K562 (cell line): ENCODE results near the gene UQCC5. TPM values are rescaled to one million over a fixed set of nuclear protein-coding genes. Genes with fewer than 3 reads are reported as not detected.

Experiments
- ATAC-seq: fragments of 200-7000 bp; cut with Tn5 transposase; 3 replicates; pipeline ENCODE4 v1.9.1; 2020; ENCODE audit warnings: moderate library complexity
- BruUV-seq: library from RNA; stranded (reverse); fragments of 400-500 nt; replicated peaks from 2 replicates; lab custom pipeline; 2021; lab: Mats Ljungman, UMichigan
- CTCF ChIA-PET: fragments of 300-600 bp; formaldehyde crosslinking; extraction: SDS; loops from one replicate; lab custom pipeline; 2021; ENCODE audit warnings: low intra/inter-chr PET ratio; lab: Yijun Ruan, JAX
- POLR2A ChIA-PET: fragments of 300-600, 350-650 bp; sonication (Branson Sonifier 250); formaldehyde crosslinking; extraction: SDS; loops from one replicate; lab custom pipeline; 2021; ENCODE audit warnings: antibody characterized with exemption, inconsistent platforms; lab: Yijun Ruan, JAX
- DNase-seq, 4 experiments: peaks; one replicate each; pipeline versions ENCODE4 v3.0.0 to v3.0.0-alpha.2; 2011 to 2018; ENCODE audit warnings: low spot score in 3 of 4, mixed read lengths in 3 of 4; ENCODE audit errors: extremely low read depth in 1 of 4
- FAIRE-seq: peaks from 2 replicates; lab custom pipeline; 2011; peaks lifted over from hg19 to GRCh38; lab: Jason Lieb, UNC
- H2AFZ ChIP-seq: 2 replicates; pipeline ENCODE4 v1.6.0; 2011; ENCODE audit warnings: low read depth, low read length, control low read depth, inconsistent platforms
- H3K27ac ChIP-seq: fragments of 200-600 bp; 3 replicates; pipeline ENCODE4 v1.8.0; 2011; ENCODE audit warnings: low read depth, mild to moderate bottlenecking, control low read depth, inconsistent platforms, low read length, moderate library complexity, mixed read lengths; ENCODE audit errors: extremely low read depth
- H3K27me3 ChIP-seq, 2 experiments: fragments of 300-600 bp in 1 of 2; 2 replicates in 1 of 2; 3 replicates in 1 of 2; pipeline versions ENCODE4 v1.6.0 to v1.8.0; 2011; ENCODE audit warnings: inconsistent platforms in 2 of 2, low read length in 2 of 2, mild to moderate bottlenecking in 1 of 2, mixed read lengths in 1 of 2, moderate library complexity in 1 of 2; ENCODE audit not compliant: control insufficient read depth in 2 of 2, insufficient read depth in 2 of 2
- H3K36me3 ChIP-seq: fragments of 300-600 bp; 3 replicates; pipeline ENCODE4 v1.8.0; 2011; ENCODE audit warnings: mild to moderate bottlenecking, low read length, inconsistent platforms; ENCODE audit not compliant: control insufficient read depth, insufficient read depth
- H3K4me1 ChIP-seq, 2 experiments: fragments of 200-600 bp in 1 of 2; replicated peaks in 1 of 2; 2 replicates in 1 of 2; 3 replicates in 1 of 2; pipeline versions ENCODE4 v1.5.1 to v1.8.0; 2011; ENCODE audit warnings: inconsistent platforms in 2 of 2, low read length in 2 of 2, mild to moderate bottlenecking in 1 of 2, mixed read lengths in 1 of 2, moderate library complexity in 1 of 2; ENCODE audit not compliant: control insufficient read depth in 2 of 2, insufficient read depth in 2 of 2
- H3K4me2 ChIP-seq: 2 replicates; pipeline ENCODE4 v1.6.1; 2011; ENCODE audit warnings: low read length, control low read depth, inconsistent platforms, mixed read lengths; ENCODE audit not compliant: insufficient read depth
- H3K4me3 ChIP-seq: fragments of 200-600 bp; sonication (generic), shearing (Covaris generic); 2 replicates; pipeline ENCODE4 v1.5.1; 2016; ENCODE audit warnings: control low read depth, inconsistent platforms
- H3K79me2 ChIP-seq: fragments of 200-600 bp; 3 replicates; pipeline ENCODE4 v1.8.0; 2011; ENCODE audit warnings: low read length, inconsistent platforms; ENCODE audit not compliant: control insufficient read depth, insufficient read depth
- H3K9ac ChIP-seq, 2 experiments: 2 replicates each; pipeline versions ENCODE4 v1.6.0 to v1.6.1; 2011; ENCODE audit warnings: low read depth in 2 of 2, low read length in 2 of 2, control low read depth in 1 of 2, inconsistent platforms in 1 of 2, mild to moderate bottlenecking in 1 of 2, mixed read lengths in 1 of 2; ENCODE audit not compliant: insufficient read depth in 1 of 2
- H3K9me1 ChIP-seq: one replicate; pipeline ENCODE4 v1.6.0; 2011; ENCODE audit warnings: inconsistent platforms, mild to moderate bottlenecking, low read length, moderate library complexity; ENCODE audit not compliant: control insufficient read depth, insufficient read depth
- H3K9me3 ChIP-seq: replicated peaks from 2 replicates; pipeline ENCODE4 v1.5.1; 2011; ENCODE audit warnings: low read depth, low read length, inconsistent platforms; ENCODE audit not compliant: control insufficient read depth, insufficient read depth
- H4K20me1 ChIP-seq: replicated peaks from 2 replicates; pipeline ENCODE4 v1.6.1; 2011; ENCODE audit warnings: low read length, inconsistent platforms, mixed read lengths; ENCODE audit not compliant: control insufficient read depth, insufficient read depth
- ARHGAP35 ChIP-seq: fragments of 450-650 bp; IDR thresholded peaks from 2 replicates; pipeline ENCODE4 v1.6.1; 2018; ENCODE audit not compliant: partially characterized antibody
- BDP1 ChIP-seq: IDR thresholded peaks from 3 replicates; pipeline ENCODE4 v1.6.1; 2011; ENCODE audit not compliant: insufficient read length, insufficient read depth
- ELF4 ChIP-seq: fragments of 450-650 bp; formaldehyde crosslinking; IDR thresholded peaks from 2 replicates; pipeline ENCODE4 v1.4.0; 2022; ENCODE audit warnings: missing genetic modification characterization
- KAT2B ChIP-seq: IDR thresholded peaks from one replicate; pipeline ENCODE4 v1.6.1; 2012; ENCODE audit warnings: low read depth, mild to moderate bottlenecking, control low read depth, inconsistent platforms, low read length, moderate library complexity
- MAFK ChIP-seq: IDR thresholded peaks from 2 replicates; pipeline ENCODE4 v1.6.1; 2011; ENCODE audit warnings: low read length, improper control_type of control experiment
- MBD2 ChIP-seq: sonication (generic); IDR thresholded peaks from 2 replicates; pipeline ENCODE4 v1.6.1; 2016; ENCODE audit warnings: low read depth, borderline replicate concordance
- MYC ChIP-seq, 2 experiments: fragments of 250-450 bp in 1 of 2; sonication (Bioruptor Pico) in 1 of 2; IDR thresholded peaks; 2 replicates each; pipeline versions ENCODE4 v1.5.1 to v1.6.1; 2012 to 2021; ENCODE audit warnings: low read depth in 2 of 2, borderline replicate concordance in 1 of 2, improper control_type of control experiment in 1 of 2, low read length in 1 of 2, mild to moderate bottlenecking in 1 of 2, moderate library complexity in 1 of 2
- NONO ChIP-seq, 2 experiments: fragments of 200-400 bp in 1 of 2; fragments of 450-650 bp in 1 of 2; formaldehyde crosslinking in 1 of 2; IDR thresholded peaks; 2 replicates each; pipeline ENCODE4 v1.6.1; 2017; ENCODE audit warnings: low read depth in 2 of 2, mild to moderate bottlenecking in 2 of 2, moderate library complexity in 2 of 2, low read length in 1 of 2
- RAD21 ChIP-seq, 2 experiments: fragments of 250-450 bp in 1 of 2; fragments of 450-650 bp in 1 of 2; sonication (Bioruptor Pico) in 1 of 2; formaldehyde crosslinking in 1 of 2; IDR thresholded peaks in 1 of 2; conservative IDR thresholded peaks in 1 of 2; 2 replicates each; pipeline versions ENCODE4 v1.4.0 to v1.8.0; 2020 to 2022; ENCODE audit warnings: mild to moderate bottlenecking in 2 of 2, moderate library complexity in 1 of 2
- TAL1 ChIP-seq: fragments of 450-650 bp; IDR thresholded peaks from 2 replicates; pipeline ENCODE4 v1.6.1; 2016; ENCODE audit warnings: mild to moderate bottlenecking
- TFAM ChIP-seq: fragments of 250-450 bp; sonication (Bioruptor Pico); conservative IDR thresholded peaks from 2 replicates; pipeline ENCODE4 v1.5.0; 2021; ENCODE audit warnings: mild to moderate bottlenecking, moderate library complexity
- TRIM28 ChIP-seq: fragments of 450-650 bp; IDR thresholded peaks from 2 replicates; pipeline ENCODE4 v1.6.1; 2017
- ZNF165 ChIP-seq: fragments of 250-450 bp; sonication (Bioruptor Pico); IDR thresholded peaks from 2 replicates; pipeline ENCODE4 v1.4.0; 2020; ENCODE audit warnings: borderline replicate concordance
- WGBS: fragments of 100-300 bp; shearing (Covaris generic); methylation state at CpG from one replicate; pipeline ENCODE4 v1.1.6; 2016; ENCODE audit warnings: low coverage, mixed read lengths; ENCODE audit not compliant: insufficient coverage; ENCODE audit errors: missing lambda C conversion rate; 5-methylcytosine and 5-hydroxymethylcytosine counted together
- in situ Hi-C: fragments of 300-500 bp; cut with MboI; formaldehyde crosslinking; loops from 4 replicates; pipeline ENCODE4 v1.15.0; 2018; ENCODE audit warnings: inconsistent platforms, mixed read lengths
- intact Hi-C: fragments of 100-400 bp; cut with micrococcal nuclease; formaldehyde crosslinking; loops from 2 replicates; pipeline ENCODE4 v1.14.2; 2022
- polyA plus RNA-seq, 8 experiments: library from polyadenylated mRNA; depleted of rRNA in 4 of 8; stranded (reverse) in 5 of 8; unstranded in 3 of 8; fragments of >200 nt; fragmentation: Nextera tagmentation in 2 of 8; fragmentation: Illumina TruSeq in 1 of 8; extraction: Ambion mirVana in 2 of 8; extraction: Trizol in 1 of 8; gene quantifications; 2 replicates each; pipeline versions ENCODE4 v1.2.1 to v1.2.3, GENCODE V29; 2011 to 2014; ENCODE audit warnings: inconsistent platforms in 1 of 8, missing spikeins in 1 of 8
- total RNA-seq, 7 experiments: library from RNA; depleted of rRNA in 6 of 7; stranded (reverse); fragments of >200 nt in 6 of 7; fragmentation: Illumina TruSeq in 2 of 7; extraction: Trizol in 2 of 7; gene quantifications; 2 replicates each; pipeline versions ENCODE4 v1.2.1 to v1.2.3, GENCODE V29; 2011 to 2021; ENCODE audit warnings: low replicate concordance in 1 of 7
- TF ChIP-seq, protein P1 (sequence below): fragments of 200-800 bp; sonication (Bioruptor generic); IDR thresholded peaks from 2 replicates; pipeline ENCODE4 v1.6.1; 2016; ENCODE audit warnings: missing genetic modification characterization, missing compliant biosample characterization

The UQCC5 gene
- total and polyA plus RNA-seq, 9 of the 15 experiments (the other 6 are each of a cell fraction or from before 2014, with no cell fraction given): 10.2 to 55.4 (median 33.8) TPM

DNA sequence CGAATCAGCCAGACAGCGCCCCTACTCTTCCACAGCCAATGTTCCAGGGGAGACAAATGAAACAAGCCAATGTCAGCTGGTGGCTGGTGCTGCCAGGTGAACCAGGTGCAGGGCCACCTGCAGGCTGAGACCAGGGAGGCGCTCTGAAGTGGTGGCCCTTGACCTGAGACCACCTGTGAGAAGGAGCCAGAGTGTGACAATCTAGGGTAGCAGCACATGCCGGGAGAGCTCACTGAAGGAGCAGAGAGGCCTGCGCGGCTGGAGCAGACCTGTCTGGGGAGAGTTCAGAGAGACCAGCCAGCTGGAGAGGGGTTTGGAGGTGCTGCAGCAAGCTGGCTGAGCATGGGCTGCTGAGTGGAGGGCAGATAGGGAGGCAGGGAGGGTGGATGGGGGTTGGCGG is 42.0 kb upstream of the UQCC5 start:
- ChIA-PET CTCF (no interaction called here), POLR2A (interaction anchor here (0.6 to 1.0 kb wide), 2 partner anchors 48 to 407 kb away, joined by 3 to 4 read pairs; no protein-coding TSS in a partner anchor)
- no peak overlapping the region for H2AFZ ChIP-seq
- H4K20me1 ChIP-seq: no peaks in the 10 kb centered on the region; the same call in 1 of the 2 replicates
- no peak overlapping the region for H3K4me2 ChIP-seq
- no TSS peak for BruUV-seq
- H3K79me2 ChIP-seq: no peaks in the 10 kb centered on the region
- intact Hi-C loops: no loop called here
- 79% methylated on average over 4 of the region's 7 CpGs for WGBS
- no peaks in the 10 kb centered on the region for H3K27me3 ChIP-seq
- peaks cover 5 to 39% of the 10 kb centered on the region in 2 experiments; a peak in 3 of 5 replicates for H3K4me1 ChIP-seq
- H3K9ac ChIP-seq: no peak overlapping the region; a peak in 1 of 4 replicates
- H3K9me1 ChIP-seq: no peaks in the 10 kb centered on the region
- peaks cover 31% of the 10 kb centered on the region; the same call in 2 of the 3 replicates for H3K36me3 ChIP-seq
- TF ChIP-seq TFAM (no peak), MYC (IDR thresholded peaks at IDR 0.05; ENCODE audit: low read depth, low read length) (no peak), MYC (CRISPR knock-in tag; IDR thresholded peaks at IDR 0.05; ENCODE audit: borderline replicate concordance, low read depth) (no peak), ELF4 (CRISPR knock-in tag) (no peak), ARHGAP35 (no peak), TAL1 (no peak), MBD2 (no peak), MAFK (no peak), BDP1 (no peak), KAT2B (no peak), RAD21 (CRISPR knock-in tag; conservative IDR thresholded peaks at IDR 0.05 in 1 of 2, IDR thresholded peaks at IDR 0.05 in 1 of 2) (no peak), NONO (IDR thresholded peaks at IDR 0.05; ENCODE audit: low read depth in 2 of 2, low read length in 1 of 2) (no peak), TRIM28 (no peak), ZNF165 (no peak)
- TF ChIP-seq, protein P1, sequence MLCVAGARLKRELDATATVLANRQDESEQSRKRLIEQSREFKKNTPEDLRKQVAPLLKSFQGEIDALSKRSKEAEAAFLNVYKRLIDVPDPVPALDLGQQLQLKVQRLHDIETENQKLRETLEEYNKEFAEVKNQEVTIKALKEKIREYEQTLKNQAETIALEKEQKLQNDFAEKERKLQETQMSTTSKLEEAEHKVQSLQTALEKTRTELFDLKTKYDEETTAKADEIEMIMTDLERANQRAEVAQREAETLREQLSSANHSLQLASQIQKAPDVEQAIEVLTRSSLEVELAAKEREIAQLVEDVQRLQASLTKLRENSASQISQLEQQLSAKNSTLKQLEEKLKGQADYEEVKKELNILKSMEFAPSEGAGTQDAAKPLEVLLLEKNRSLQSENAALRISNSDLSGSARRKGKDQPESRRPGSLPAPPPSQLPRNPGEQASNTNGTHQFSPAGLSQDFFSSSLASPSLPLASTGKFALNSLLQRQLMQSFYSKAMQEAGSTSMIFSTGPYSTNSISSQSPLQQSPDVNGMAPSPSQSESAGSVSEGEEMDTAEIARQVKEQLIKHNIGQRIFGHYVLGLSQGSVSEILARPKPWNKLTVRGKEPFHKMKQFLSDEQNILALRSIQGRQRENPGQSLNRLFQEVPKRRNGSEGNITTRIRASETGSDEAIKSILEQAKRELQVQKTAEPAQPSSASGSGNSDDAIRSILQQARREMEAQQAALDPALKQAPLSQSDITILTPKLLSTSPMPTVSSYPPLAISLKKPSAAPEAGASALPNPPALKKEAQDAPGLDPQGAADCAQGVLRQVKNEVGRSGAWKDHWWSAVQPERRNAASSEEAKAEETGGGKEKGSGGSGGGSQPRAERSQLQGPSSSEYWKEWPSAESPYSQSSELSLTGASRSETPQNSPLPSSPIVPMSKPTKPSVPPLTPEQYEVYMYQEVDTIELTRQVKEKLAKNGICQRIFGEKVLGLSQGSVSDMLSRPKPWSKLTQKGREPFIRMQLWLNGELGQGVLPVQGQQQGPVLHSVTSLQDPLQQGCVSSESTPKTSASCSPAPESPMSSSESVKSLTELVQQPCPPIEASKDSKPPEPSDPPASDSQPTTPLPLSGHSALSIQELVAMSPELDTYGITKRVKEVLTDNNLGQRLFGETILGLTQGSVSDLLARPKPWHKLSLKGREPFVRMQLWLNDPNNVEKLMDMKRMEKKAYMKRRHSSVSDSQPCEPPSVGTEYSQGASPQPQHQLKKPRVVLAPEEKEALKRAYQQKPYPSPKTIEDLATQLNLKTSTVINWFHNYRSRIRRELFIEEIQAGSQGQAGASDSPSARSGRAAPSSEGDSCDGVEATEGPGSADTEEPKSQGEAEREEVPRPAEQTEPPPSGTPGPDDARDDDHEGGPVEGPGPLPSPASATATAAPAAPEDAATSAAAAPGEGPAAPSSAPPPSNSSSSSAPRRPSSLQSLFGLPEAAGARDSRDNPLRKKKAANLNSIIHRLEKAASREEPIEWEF (CRISPR knock-in tag): no peak
- H3K9me3 ChIP-seq: no peaks in the 10 kb centered on the region
- in situ Hi-C loops: no loop called here
- no peak for ATAC-seq
- no peak overlapping the region for H3K4me3 ChIP-seq
- H3K27ac ChIP-seq: no peak overlapping the region
- FAIRE-seq: no peak
- DNase-seq: no peak
